OCI-LY7 (cell line): ENCODE results near the gene LDHD. TPM values are rescaled to one million over a fixed set of nuclear protein-coding genes. Genes with fewer than 3 reads are reported as not detected.

Experiments used
- BruUV-seq: library from RNA; stranded (reverse); fragments of 400-500 nt; replicated peaks from 2 replicates; lab custom pipeline; 2021; lab: Mats Ljungman, UMichigan
- CTCF ChIA-PET: fragments of 300-600 bp; sonication (Branson Sonifier 250); formaldehyde crosslinking; loops from one replicate; lab custom pipeline; 2022; ENCODE audit warnings: antibody characterized with exemption; ENCODE audit not compliant: unreplicated experiment; lab: Charles Lee
- POLR2A ChIA-PET: fragments of 300-600 bp; sonication (Branson Sonifier 250); formaldehyde crosslinking; loops from one replicate; lab custom pipeline; 2022; ENCODE audit warnings: antibody characterized with exemption; lab: Charles Lee
- DNase-seq: peaks from one replicate; pipeline ENCODE4 v3.0.0-alpha.2; 2015; ENCODE audit warnings: low spot score
- H2AFZ ChIP-seq: fragments of 200-600 bp; sonication (generic), shearing (Covaris generic); 2 replicates; pipeline ENCODE4 v1.6.1; 2014; ENCODE audit warnings: mild to moderate bottlenecking, antibody characterized with exemption, low read length, moderate library complexity
- H3K27ac ChIP-seq: fragments of 200-600 bp; sonication (generic); 2 replicates; pipeline ENCODE4 v1.5.1; 2014; ENCODE audit warnings: mixed run types, low read depth, mild to moderate bottlenecking, moderate library complexity, low read length, inconsistent platforms; ENCODE audit not compliant: poor library complexity, severe bottlenecking
- H3K36me3 ChIP-seq: fragments of 200-600 bp; sonication (generic); 2 replicates; pipeline ENCODE4 v1.6.1; 2014; ENCODE audit warnings: mild to moderate bottlenecking, antibody characterized with exemption, low read length, moderate library complexity, mixed read lengths; ENCODE audit not compliant: insufficient read depth
- H3K4me1 ChIP-seq: fragments of 200-600 bp; sonication (generic); 2 replicates; pipeline ENCODE4 v1.5.1; 2014; ENCODE audit warnings: mild to moderate bottlenecking, low read length; ENCODE audit not compliant: insufficient read depth, poor library complexity, severe bottlenecking
- H3K4me2 ChIP-seq: fragments of 200-600 bp; sonication (generic); 2 replicates; pipeline ENCODE4 v1.6.1; 2014; ENCODE audit warnings: mild to moderate bottlenecking, low read length
- H3K4me3 ChIP-seq: fragments of 200-600 bp; sonication (generic); 2 replicates; pipeline ENCODE4 v1.5.1; 2014; ENCODE audit warnings: mild to moderate bottlenecking, low read depth, low read length; ENCODE audit not compliant: poor library complexity, severe bottlenecking
- H3K79me2 ChIP-seq: fragments of 200-600 bp; sonication (generic); 2 replicates; pipeline ENCODE4 v1.6.1; 2016; ENCODE audit warnings: low read depth, mild to moderate bottlenecking, low read length, moderate library complexity, mixed read lengths; ENCODE audit not compliant: insufficient read depth
- H3K9me2 ChIP-seq: fragments of 200-600 bp; sonication (generic); 2 replicates; pipeline ENCODE4 v1.6.1; 2016; ENCODE audit warnings: mild to moderate bottlenecking, low read length, mixed read lengths; ENCODE audit not compliant: insufficient read depth
- H3K9me3 ChIP-seq: fragments of 200-600 bp; sonication (generic); 2 replicates; pipeline ENCODE4 v1.6.1; 2014; ENCODE audit warnings: mild to moderate bottlenecking, mixed run types, low read length, mixed read lengths
- H4K20me1 ChIP-seq: fragments of 200-600 bp; sonication (generic); 2 replicates; pipeline ENCODE4 v1.6.1; 2014; ENCODE audit warnings: mild to moderate bottlenecking, antibody characterized with exemption, low read length, moderate library complexity, mixed read lengths; ENCODE audit not compliant: insufficient read depth
- CTCF ChIP-seq: fragments of 200-600 bp; sonication (generic); conservative IDR thresholded peaks from 2 replicates; pipeline ENCODE4 v1.5.1; 2014; ENCODE audit warnings: mild to moderate bottlenecking, antibody characterized with exemption, low read length, moderate library complexity, mixed read lengths
- EZH2phosphoT487 ChIP-seq: fragments of 200-600 bp; sonication (generic); IDR thresholded peaks from 2 replicates; pipeline ENCODE4 v1.6.1; 2018; ENCODE audit warnings: low read depth, borderline replicate concordance, mild to moderate bottlenecking, mixed run types, antibody characterized with exemption, low read length, moderate library complexity, mixed read lengths
- intact Hi-C: fragments of 100-400 bp; cut with micrococcal nuclease; formaldehyde crosslinking; loops from one replicate; pipeline ENCODE4 v1.10.0; 2022; ENCODE audit not compliant: unreplicated experiment
- total RNA-seq, 2 experiments: library from RNA; depleted of rRNA in 1 of 2; stranded (reverse); fragments of >200 nt in 1 of 2; shearing (Covaris generic) in 1 of 2; gene quantifications; 2 replicates each; pipeline ENCODE4 v1.2.3, GENCODE V29; 2014 to 2022

The LDHD gene
- total RNA-seq, 2 experiments from 2014 or later = 0.09 to 0.48 TPM

GRCh38 chr16:75073545-75074303 lies 42.9 kb downstream of the LDHD start:
- peaks cover 4% of the 10 kb centered on the region; the same call in 1 of the 2 replicates for H3K79me2 ChIP-seq
- CTCF ChIA-PET = interaction anchor here (0.7 to 1.1 kb wide), 3 partner anchors 26 to 36 kb away, joined by 3 to 23 read pairs (median 5); no protein-coding TSS in a partner anchor
- POLR2A ChIA-PET = interaction anchor here (1.0 to 1.5 kb wide), 3 partner anchors 9 to 35 kb away, joined by 3 to 6 read pairs (median 4); no protein-coding TSS in a partner anchor

GRCh38 chr16:75072239-75072947 lies 44.2 kb downstream of the LDHD start:
- Histone ChIP-seq H4K20me1 (no peaks in the 10 kb centered on the region; the same call in 1 of the 2 replicates), H3K4me3 (no peak overlapping the region), H3K4me1 (peaks cover 30% of the 10 kb centered on the region), H3K9me3 (no peaks in the 10 kb centered on the region), H3K9me2 (no peaks in the 10 kb centered on the region), H3K79me2 (peaks cover 4% of the 10 kb centered on the region; the same call in 1 of the 2 replicates), H3K27ac (no peak overlapping the region), H3K36me3 (no peaks in the 10 kb centered on the region), H3K4me2 (no peak overlapping the region), H2AFZ (no peak overlapping the region)
- TF ChIP-seq CTCF = no peak
- TF ChIP-seq EZH2phosphoT487 = no peak
- CTCF ChIA-PET = no interaction called here
- BruUV-seq = no TSS peak
- POLR2A ChIA-PET = interaction anchor here (0.6 to 1.2 kb wide), 5 partner anchors 9 to 698 kb away, joined by 3 to 4 read pairs (median 4); no protein-coding TSS in a partner anchor
- intact Hi-C loops = no loop called here
- no peak for DNase-seq

More at GRCh38 chr16:75073545-75074303, 42.9 kb downstream of the LDHD start:
- Histone ChIP-seq H4K20me1 (no peaks in the 10 kb centered on the region), H3K27ac (no peak overlapping the region), H3K9me3 (no peaks in the 10 kb centered on the region), H3K36me3 (no peaks in the 10 kb centered on the region), H3K4me2 (no peak overlapping the region), H2AFZ (no peak overlapping the region), H3K9me2 (no peaks in the 10 kb centered on the region), H3K4me3 (no peak overlapping the region), H3K4me1 (peaks cover 30% of the 10 kb centered on the region)
- no peak for DNase-seq
- BruUV-seq = no TSS peak
- intact Hi-C loops = no loop called here
- TF ChIP-seq EZH2phosphoT487 = no peak
- TF ChIP-seq CTCF = no peak
